Stimulated activated CD4-positive, alpha-beta T cell treated with anti-CD3 and anti-CD28 coated beads, Interleukin-2, amount 100 ng/mL, for 24 hours (primary cell): ENCODE results near the gene POU6F2.

Experiments used
- DNase-seq, 2 donors: peaks; one replicate each; pipeline ENCODE4 v3.0.0-alpha.2; 2020

Gene POU6F2

GRCh38 chr7:39073432-39073831, 95.7 kb downstream of the POU6F2 start:
- no peak for DNase-seq

- DNase-seq, result no peak
Observed at GRCh38 chr7:39075210-39075609, 97.5 kb downstream of the POU6F2 start.

- no peak for DNase-seq
Observed at GRCh38 chr7:39083781-39084180, 106.1 kb downstream of the POU6F2 start.

- DNase-seq, result no peak
Observed at GRCh38 chr7:39084349-39084748, 106.6 kb downstream of the POU6F2 start.

- DNase-seq, result no peak
Observed at GRCh38 chr7:39085189-39085588, 107.5 kb downstream of the POU6F2 start.

GRCh38 chr7:39085590-39086049, 107.9 kb downstream of the POU6F2 start:
- DNase-seq, result no peak

- DNase-seq, result no peak
Observed at GRCh38 chr7:39086638-39087360, 109.1 kb downstream of the POU6F2 start.

GRCh38 chr7:39088730-39089593, 111.3 kb downstream of the POU6F2 start:
- no peak for DNase-seq

GRCh38 chr7:39091145-39091544, 113.4 kb downstream of the POU6F2 start:
- no peak for DNase-seq

- no peak for DNase-seq
Observed at GRCh38 chr7:39091774-39092173, 114.1 kb downstream of the POU6F2 start.

GRCh38 chr7:39094731-39095130, 117.0 kb downstream of the POU6F2 start:
- DNase-seq, result no peak

GRCh38 chr7:39095875-39096619, 118.3 kb downstream of the POU6F2 start:
- DNase-seq, result no peak

GRCh38 chr7:39098506-39098905, 120.8 kb downstream of the POU6F2 start:
- DNase-seq, result no peak

- no peak for DNase-seq
Observed at GRCh38 chr7:39099146-39099545, 121.4 kb downstream of the POU6F2 start.

- no peak for DNase-seq
Observed at GRCh38 chr7:39100270-39100669, 122.6 kb downstream of the POU6F2 start.

GRCh38 chr7:39102234-39102633, 124.5 kb downstream of the POU6F2 start:
- no peak for DNase-seq

- DNase-seq, result no peak
Observed at GRCh38 chr7:39105720-39106119, 128.0 kb downstream of the POU6F2 start.

GRCh38 chr7:39125846-39126245, 148.1 kb downstream of the POU6F2 start:
- no peak for DNase-seq

GRCh38 chr7:39127058-39127457, 149.3 kb downstream of the POU6F2 start:
- no peak for DNase-seq

GRCh38 chr7:39128287-39128843, 150.7 kb downstream of the POU6F2 start:
- DNase-seq, result no peak

- no peak for DNase-seq
Observed at GRCh38 chr7:39130274-39130673, 152.6 kb downstream of the POU6F2 start.

GRCh38 chr7:39130857-39131526, 153.3 kb downstream of the POU6F2 start:
- DNase-seq, result no peak
